NCI-H226 (cell line): ENCODE data around the gene SMOC1.

ENCODE experiments used
- DNase-seq: peaks from one replicate; pipeline ENCODE4 v3.0.0-alpha.2; 2015

SMOC1 gene, protein sequence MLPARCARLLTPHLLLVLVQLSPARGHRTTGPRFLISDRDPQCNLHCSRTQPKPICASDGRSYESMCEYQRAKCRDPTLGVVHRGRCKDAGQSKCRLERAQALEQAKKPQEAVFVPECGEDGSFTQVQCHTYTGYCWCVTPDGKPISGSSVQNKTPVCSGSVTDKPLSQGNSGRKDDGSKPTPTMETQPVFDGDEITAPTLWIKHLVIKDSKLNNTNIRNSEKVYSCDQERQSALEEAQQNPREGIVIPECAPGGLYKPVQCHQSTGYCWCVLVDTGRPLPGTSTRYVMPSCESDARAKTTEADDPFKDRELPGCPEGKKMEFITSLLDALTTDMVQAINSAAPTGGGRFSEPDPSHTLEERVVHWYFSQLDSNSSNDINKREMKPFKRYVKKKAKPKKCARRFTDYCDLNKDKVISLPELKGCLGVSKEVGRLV

DNA sequence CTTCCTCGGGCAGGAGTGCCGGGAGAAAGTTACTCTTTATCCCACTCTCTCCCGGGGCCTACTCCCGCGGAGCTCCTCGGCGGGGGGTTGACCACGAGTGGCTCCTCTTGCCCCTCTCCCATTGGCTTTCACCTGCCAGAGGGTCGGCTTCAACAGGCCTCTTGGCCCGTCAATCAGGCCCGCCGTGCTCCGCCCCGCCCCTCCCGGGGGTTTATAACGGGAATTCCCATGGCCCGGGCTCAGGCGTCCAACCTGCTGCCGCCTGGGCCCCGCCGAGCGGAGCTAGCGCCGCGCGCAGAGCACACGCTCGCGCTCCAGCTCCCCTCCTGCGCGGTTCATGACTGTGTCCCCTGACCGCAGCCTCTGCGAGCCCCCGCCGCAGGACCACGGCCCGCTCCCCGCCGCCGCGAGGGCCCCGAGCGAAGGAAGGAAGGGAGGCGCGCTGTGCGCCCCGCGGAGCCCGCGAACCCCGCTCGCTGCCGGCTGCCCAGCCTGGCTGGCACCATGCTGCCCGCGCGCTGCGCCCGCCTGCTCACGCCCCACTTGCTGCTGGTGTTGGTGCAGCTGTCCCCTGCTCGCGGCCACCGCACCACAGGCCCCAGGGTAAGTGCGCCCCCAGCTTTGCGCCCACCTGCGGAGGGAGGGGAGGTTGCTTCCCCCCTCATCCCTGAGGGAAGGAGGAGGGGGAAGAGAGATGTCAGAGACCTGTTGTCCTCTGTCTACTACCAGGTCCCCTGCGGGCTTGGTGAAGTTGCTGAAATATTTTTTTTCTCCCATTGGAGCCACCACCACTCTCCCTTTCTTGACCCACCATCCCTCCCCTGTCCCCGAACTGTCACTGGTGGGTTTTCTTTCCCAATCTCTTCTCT is at the start of gene SMOC1:
Gene SMOC1 (plus strand): TSS at position 242 of the 869 bp plus-strand sequence. CDS start 263 bp downstream, at position 505.
- DNase-seq: no peak

DNA sequence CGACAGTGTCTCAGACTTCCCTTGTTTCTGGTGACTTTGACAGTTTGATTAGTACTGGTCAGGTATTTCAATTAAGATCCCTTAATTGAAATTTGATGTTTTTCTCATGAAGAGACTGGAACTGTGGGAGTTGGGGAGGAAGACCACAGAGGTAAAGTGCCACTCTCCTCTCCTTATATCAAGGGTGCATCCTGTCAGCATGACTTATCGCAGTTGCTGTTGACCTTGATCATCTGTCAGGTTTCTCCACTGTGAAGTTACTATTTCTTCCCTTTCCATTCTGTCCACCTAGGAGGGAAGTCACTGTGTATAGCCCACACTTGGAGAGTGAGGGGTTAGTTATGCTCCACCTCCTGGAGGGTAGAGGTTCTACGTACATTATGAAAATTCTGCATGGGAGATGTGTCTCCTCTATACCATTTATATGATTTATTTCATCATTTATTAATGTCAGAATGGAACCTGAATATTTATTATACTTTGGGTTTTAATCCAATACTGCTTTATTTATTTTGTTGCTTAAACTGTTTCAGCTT is 40.3 kb upstream of the SMOC1 start:
- no peak for DNase-seq

DNA sequence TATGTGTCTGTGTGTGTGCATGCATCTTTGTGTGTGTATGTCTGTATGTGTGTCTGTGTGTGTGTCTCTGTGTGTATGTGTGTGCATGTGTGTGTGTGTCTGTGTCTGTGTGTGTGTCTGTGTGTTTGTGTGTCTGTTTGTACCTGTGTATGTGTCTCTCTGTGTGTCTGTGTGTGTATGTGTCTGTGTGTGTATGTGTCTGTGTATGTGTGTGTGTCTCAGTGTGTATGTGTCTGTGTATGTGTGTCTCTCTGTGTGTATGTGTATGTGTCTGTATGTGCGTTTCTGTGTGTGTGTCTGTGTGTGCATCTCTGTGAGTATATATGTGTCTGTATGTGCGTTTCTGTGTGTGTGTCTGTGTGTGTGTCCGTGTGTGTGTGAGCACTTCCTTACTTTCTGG is 39.6 kb upstream of the SMOC1 start:
- no peak for DNase-seq

DNA sequence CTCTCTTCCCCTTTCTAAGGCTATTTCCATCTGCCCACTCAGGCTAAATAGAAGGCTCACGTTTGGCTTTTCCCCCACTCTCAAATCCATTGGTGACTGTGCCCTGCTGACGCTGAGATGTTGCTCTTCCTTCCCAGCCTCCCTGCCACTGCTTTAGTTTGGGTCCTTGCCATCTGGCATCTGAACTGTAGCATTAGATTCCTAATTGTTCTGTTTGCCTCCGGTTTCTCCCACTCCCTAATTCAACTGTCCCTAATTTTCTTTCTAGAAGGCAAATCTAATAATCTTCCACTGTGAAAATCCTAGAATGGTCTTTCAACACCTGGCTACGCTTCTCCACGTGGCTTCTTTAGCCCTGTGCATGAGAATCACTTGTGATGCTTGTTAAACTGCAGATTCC is 37.6 kb upstream of the SMOC1 start:
- DNase-seq: no peak

DNA sequence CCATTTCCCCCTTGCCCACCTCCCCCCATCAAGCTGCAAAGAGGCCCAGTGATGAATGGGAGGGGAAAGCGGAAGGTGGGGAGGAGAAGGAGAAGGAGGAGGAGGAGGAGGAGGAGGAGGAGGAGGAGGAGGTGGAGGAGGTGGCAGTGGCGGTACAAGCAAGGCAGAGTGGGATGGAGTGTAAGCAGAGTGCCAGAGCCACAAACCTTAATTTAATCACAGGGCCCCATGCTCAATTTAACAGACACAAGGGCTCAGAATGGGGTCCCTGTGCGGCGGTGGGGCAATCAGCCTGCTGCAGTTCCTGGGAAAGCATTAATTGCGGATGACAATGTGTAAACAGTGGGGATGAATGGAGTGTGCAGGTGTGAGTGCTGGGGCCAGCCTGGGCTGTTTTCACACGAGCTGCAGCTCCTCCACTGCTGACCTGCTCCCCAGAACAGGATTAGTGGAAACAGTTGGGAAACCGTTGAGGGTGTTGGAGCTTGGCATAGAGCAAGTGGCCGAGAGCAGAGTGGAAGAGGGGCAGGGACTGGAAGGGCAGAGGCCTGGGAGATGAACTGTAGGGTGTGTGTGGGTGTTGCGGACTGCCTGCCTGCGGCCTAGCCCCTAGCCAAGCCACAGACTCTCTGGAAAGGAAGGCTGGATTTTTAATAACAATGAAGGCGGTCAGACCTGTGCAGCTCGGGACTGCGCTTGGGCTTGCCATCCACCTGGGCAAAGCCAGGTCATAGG is 36.4 kb upstream of the SMOC1 start:
- no peak for DNase-seq

DNA sequence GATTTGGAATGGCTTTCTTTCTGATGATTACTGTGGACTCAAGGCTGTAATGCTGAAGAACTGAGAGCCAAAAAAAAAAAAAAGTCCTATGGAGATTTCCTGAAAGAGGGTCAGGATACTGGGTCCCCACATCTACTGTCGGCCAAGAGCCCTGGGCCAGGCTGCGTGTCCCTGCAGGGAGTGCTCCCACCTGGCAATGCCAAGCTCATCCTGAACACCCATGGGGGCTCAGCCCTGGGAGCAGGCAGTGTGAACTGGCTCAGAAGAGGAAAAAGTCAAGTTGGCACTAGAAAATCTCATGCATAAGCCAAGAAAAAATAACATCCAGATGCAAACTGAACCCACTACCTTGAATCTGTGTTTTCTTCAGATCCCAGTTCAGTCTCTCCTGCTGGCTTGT is 35.0 kb upstream of the SMOC1 start:
- no peak for DNase-seq

DNA sequence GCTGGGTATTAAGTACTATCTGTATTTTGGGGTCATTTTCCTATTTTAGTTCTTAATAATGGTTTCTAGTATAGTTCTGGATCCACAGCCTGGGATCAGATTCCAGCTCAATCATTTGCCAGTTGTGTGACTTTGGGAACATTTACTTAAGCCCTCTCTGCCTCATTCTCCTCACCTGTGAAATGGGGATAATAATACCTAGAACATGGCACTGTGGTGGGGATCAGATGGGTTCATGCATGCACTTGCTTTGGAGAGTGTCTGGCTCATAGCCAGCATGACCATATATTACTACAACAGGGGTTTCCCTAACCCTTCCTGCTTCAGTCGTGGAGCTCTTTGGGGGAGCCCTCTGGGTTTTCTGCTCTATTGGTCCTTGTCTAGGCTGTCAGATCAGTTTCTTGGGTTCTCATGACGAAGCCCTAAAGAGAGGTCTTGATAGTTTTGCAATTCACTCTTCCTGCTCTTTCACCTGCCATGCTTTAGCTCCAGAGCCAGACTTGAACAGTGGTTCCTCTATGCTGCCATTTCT is 34.1 kb upstream of the SMOC1 start:
- no peak for DNase-seq

DNA sequence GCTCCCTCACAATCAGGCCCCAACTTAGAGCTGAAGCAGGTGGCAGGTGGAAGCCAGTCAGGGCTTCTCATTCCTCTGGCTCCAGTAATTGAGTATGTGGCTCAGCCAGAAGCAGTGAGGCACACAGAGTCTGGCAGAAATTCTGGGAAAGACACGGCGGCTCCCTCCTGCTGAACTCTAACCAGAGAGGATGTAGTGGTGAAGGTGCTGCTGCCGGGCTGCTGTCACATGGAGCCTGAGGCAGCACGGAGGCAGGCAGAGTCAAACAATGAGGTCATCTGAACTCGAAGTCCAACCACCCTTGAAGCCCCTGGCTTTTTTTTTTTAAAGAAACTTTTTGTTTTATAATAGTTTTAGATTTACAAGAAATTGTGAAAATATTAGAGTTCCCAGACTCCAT is 33.4 kb upstream of the SMOC1 start:
- DNase-seq: no peak

DNA sequence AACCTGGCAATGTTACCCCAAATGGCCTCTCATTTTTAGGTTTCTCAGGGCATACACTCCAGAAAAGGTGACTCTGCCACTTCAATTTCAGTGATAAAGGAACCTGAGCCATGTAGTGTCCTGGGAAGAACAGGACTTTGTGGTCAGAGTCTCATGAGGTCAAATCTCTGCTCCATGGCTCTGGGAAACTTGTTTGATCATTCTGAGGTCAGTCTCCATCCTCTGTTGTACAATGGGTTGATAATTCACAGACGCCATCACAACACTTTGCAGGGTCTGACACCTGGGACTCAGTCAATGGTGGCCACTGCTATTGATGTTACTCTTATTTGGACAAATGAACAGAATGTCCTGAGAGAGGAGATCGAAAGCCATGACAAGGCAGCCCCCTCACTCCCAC is 31.1 kb upstream of the SMOC1 start:
- DNase-seq: no peak

DNA sequence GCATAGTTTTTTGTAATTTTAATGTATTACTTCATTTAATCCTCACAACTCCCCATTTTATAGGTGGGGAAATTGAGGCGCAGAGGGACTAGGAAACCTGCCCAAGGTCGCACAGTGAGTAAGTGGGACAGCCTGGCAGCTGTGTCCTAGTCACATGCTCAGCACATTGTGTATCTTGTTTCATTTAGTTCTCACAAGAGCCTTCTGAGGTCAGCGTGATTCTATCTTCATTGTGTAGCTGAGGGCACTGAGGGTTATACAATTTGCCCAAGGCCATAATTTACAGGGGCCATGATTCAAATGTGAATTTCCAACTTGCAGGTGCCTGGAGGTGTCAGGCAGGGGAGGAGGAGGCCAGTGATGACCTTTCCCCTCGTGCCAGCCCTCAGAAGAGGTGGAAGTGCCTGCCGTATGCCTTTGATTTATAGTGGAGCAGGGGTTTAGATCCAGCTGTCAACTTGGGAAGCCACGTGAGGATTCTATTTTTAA is 30.3 kb upstream of the SMOC1 start:
- DNase-seq: no peak

DNA sequence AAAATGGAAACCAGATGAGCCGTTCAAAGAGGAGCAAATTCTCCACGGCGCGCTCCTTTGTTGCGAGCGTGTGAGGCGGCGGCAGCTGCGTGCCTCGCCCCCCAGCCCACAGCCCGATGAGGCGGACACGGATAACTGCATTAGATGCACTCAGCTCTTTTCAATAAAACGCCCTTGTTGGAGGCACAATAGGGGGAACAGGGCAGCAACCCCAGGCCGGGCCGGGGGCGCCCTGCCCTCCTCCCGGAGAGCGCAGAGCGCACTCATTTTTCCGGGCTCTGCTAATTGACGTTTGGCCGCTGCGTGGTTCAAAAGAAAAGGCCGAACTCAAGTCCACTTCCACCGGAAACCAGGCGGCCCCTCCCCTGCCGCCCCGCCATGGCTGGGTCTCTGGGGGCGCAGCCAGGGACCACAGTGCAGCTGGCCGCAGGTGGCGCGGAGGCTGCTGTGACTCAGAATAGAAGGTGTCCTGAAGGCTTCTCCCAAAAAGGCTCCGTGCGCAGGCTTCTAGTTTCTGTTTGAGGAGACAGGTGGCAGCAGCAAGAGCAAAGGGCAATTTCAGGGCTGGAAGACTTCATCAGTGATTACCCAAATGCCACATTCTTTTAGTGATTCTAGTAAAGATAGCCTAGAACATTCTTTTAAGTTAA is 29.0 kb upstream of the SMOC1 start:
- no peak for DNase-seq

DNA sequence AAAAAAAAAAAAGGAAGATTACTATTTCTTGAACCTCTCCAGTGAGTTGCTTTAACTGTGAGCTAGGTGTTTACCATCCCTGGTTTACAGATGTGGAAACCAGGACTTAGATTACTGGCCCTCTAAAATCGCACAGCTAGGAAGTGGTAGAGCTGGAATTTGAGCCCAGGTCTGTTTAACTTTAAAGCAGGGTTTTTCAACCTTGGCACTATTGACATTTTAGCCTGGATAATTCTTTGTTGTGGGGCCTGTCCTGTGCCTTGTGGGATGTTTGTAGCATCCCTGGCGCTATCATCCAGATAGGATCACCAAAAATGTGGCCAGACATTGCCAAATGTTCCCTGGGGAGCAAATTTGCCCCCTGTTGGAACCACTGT is 28.5 kb upstream of the SMOC1 start:
- DNase-seq: no peak

DNA sequence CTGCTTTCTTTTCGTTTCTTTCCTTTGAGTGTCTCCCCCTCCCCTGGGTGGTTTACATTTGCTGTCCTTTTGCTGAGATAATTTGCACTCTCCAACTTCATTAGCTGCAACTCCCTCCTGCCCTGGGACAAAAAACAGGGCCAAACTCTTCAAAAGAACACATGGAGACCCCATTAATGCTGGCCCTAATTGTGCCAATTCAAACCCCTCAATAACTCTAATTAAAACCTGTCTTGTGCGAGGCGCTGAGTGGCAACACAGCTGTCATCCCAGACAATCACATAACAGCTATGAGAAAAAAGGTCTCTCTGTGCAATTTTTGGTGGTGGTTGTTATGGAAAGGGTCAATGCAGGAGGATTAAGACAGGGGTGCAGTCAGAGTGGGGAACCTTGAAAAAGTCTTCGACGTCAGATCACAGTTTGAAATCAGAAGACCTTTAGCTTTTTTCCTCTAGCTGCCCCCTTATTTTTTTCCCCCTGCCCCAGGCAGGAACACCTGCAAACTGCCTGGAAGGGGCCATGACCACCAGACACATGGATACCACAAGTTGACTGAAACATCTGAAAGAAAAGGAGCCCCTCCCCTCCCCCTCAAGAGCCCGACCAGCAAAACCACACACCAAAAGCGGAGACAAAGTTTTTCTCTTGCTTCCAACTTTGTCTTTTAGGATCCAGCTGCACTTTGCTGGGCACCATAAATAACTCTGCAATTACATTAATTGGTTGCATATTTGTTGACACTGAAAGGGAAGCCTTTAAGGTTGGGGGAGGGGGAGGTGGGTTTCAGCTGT is 26.5 kb upstream of the SMOC1 start:
- DNase-seq: no peak

DNA sequence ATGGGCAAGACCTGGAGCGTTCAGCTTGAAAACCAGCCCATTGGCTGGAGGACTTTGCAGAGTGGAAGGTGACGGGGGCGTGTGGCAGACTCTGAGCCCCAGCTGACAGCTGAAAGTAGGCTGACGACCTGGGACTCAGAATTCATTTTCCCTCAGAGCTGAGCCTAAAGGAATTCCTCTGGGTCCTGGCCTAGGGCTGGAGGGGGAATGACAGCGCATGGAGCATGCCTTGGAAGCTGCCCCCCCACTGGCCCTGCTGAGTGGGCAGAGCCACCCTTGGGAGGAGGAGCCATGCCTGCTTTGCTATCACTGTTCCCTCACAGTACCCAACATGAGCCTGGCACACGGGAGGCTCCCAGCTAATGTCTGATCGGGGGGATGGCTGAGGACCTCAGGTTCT is 25.4 kb upstream of the SMOC1 start:
- DNase-seq: no peak

DNA sequence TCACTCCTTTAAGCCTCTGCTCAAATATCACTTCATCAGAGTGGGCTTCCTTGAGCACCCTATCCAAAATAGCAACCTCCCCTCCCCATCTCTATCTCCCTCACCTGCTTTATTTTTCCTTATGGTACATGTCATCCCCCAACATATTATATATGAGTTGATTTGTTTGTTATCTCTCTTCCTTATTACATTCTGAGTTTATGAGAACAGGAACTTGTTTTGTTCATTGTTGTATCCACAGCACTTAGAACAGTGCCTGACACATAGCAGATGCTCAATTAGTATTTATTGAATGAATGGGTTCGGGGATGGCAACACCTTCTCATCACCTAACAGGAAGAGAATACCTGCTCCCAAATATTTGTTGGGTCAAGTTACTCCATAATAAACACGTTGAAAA is 24.6 kb upstream of the SMOC1 start:
- no peak for DNase-seq

DNA sequence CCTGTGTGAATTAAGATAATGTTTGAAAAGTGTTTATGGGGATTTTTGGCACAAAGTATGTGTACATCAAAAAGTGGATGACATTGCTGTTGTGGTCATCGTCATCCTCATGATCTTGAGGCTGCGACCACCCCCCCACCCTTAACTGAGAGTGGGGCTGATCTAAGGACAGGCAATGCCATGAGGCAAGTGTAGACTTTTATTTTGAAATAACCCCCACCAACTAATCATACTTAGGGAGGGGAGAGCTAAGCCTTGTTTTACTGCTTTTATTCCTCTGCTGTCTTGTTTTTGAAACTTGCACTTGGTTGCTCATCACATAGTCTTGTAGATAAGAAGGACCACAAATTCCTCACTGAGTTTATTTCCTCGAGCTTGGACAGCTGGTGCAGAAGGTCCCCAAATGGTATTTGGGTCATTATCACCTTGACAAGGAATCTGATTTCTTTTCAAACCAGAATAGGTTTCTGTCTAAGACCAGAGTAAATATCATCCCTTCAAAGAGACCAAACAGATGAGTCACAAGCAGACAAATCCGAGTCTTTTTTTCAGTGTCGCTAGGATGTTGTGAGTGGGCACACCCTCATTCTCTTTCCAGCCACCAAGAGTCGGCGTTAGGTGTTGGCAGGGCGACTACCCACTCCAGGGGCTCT is 23.9 kb upstream of the SMOC1 start:
- no peak for DNase-seq

DNA sequence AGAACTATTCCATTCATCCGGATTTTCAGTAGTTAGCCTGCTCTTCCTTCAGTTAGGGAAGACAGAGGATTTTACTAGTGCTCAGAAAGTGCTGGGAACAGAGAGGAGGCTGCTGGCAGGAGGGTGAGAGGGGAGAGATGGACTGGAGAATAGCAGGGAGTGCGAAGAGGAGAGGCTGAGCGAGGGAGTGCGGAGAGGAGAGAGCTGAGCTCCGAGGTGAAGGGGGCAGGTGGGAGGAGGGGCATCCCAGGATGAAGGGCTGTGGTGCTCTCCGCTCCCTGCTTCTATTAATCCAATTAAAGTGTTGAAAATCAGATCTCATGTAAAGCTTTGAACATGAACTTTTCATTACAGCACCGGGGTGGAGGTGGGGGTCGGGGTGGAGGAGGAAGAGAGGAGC is 20.4 kb upstream of the SMOC1 start:
- DNase-seq: no peak

DNA sequence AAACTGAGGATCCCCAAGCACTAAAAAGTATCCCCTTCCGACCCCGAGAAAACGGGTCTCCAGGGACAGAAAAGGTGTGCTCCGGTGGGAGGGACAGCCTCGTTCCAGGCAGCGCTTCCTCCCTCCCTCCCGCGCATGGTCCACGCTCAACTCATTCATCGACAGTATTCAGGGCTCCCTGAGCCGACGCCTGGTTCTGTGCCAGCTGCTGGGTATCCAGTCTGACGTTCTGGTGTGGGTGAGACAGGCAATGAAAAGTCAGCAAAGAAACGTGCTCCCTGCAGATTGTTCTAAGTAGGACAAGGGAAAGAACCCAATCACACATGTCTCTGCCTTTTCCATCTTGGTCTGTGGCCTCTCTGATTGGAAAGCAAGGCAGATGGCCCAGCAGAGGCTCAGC is 19.6 kb upstream of the SMOC1 start:
- DNase-seq: no peak

DNA sequence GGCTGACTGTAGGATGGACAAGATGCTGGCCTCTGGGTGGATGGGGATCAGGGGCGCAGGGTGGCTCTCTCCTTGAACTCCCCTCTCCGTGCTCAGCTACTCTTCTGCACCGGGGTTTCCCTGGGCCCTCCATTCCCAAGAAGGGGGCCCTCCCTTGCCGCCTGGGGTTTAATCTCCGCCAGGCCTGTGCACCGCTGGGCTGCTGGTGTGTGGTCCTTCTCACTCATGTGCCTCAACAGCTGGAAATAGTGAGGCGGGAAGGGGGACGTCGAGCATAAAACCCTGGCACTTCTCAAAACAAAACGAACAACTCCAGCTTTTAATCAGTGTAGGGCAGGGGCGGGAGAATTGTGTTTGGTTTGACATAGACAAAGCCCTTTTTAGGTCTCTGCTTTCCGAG is 19.0 kb upstream of the SMOC1 start:
- no peak for DNase-seq

DNA sequence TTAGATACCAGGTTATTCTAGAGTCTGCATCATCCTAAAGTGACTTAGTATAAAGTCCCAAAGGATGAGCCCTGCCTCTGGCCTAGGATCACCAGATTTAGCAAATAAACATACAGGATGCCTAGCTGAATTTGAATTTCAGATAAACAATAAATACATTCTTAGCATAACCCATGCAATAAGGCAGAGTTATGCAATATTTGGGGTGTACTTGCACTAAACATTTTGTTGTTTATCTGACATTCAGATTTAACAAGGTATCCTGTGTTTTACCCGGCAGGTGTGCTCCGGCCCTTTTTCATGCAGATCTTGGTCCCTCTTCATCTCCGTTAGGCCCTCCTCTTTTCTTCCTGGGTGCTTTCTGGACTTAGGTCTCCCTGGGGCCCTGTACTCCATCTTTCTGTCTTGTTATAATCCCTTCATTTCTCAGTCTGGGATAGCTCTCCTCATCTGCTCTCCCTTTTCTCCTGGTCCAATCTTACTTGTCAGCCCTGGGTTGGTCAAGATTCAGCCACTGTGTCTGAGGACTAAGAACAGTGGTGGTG is 18.1 kb upstream of the SMOC1 start:
- no peak for DNase-seq

DNA sequence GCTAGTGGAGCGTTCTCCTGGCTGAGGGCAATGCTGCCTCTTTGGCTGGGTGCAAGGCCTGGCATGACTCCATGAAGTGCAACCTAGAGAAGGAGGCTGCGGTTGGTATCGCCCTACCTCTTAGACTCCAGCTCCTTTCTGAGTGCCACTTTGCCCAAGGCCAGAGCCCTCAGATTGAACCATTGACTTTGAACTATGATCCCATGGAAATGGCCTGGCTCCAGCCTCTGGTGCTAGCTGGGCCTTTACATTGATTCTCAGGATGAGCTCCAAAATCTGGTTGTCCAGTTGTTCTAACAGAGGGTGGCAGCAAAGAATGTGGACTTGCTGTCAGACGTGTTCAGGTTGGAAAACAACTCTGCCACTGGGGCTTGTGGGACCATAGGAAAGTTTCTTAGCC is 16.1 kb upstream of the SMOC1 start:
- DNase-seq: no peak
